Measurements from ENCODE around the gene GATB.

Gene GATB

GRCh38 chr4:151687021-151687640 is 73.7 kb downstream of the GATB start:
- in situ Hi-C loops (cut with HindIII; ENCODE audit: low sequenced_read_pairs), result no loop called here

GRCh38 chr4:151685303-151685702 is 75.5 kb downstream of the GATB start:
- no peak for TF ChIP-seq CTCF (IDR thresholded peaks at IDR 0.05; ENCODE audit: low read depth, low read length)
- H3K4me3 ChIP-seq (ENCODE audit: low read depth, low read length), result no peak overlapping the region
- no peak for DNase-seq (ENCODE audit: low read depth, low spot score)
- in situ Hi-C loops (cut with HindIII; ENCODE audit: low sequenced_read_pairs), result no loop called here

More at GRCh38 chr4:151687021-151687640, 73.7 kb downstream of the GATB start:
- DNase-seq (ENCODE audit: low read depth, low spot score), result no peak
- no peak overlapping the region for H3K4me3 ChIP-seq (ENCODE audit: low read depth, low read length)
- no peak for TF ChIP-seq CTCF (IDR thresholded peaks at IDR 0.05; ENCODE audit: low read depth, low read length)

GRCh38 chr4:151681085-151681484 is 79.7 kb downstream of the GATB start:
- no peak for TF ChIP-seq CTCF (IDR thresholded peaks at IDR 0.05; ENCODE audit: low read depth, low read length)
- in situ Hi-C loops (cut with HindIII; ENCODE audit: low sequenced_read_pairs), result no loop called here
- no peak for DNase-seq (ENCODE audit: low read depth, low spot score)
- no peak overlapping the region for H3K4me3 ChIP-seq (ENCODE audit: low read depth, low read length)

DNA sequence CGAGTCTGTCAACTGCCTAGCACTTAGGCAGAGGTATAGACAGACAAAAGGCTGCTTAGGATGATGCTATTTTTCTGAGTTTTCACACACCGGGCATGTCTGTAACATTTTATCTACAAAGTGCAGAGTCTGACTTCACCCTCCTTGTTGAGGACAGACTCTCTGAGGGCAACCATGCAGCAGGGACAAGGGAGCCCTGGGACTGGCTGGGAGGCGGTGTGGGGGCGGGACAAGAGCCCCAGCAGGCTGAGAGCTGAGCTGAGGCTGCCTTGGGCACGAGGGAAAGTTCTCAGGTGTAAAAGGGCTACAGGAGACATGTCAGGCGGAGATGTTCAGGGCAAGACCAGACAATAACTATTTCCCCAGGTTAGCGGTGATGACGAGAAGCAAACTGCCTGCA is 81.6 kb downstream of the GATB start:
- TF ChIP-seq CTCF (IDR thresholded peaks at IDR 0.05; ENCODE audit: low read depth, low read length), result no peak
- H3K4me3 ChIP-seq (ENCODE audit: low read depth, low read length), result no peak overlapping the region
- in situ Hi-C loops (cut with HindIII; ENCODE audit: low sequenced_read_pairs), result no loop called here
- DNase-seq (ENCODE audit: low read depth, low spot score), result no peak

- no peak overlapping the region for H3K4me3 ChIP-seq (ENCODE audit: low read depth, low read length)
- TF ChIP-seq CTCF (IDR thresholded peaks at IDR 0.05; ENCODE audit: low read depth, low read length), result no peak
- in situ Hi-C loops (cut with HindIII; ENCODE audit: low sequenced_read_pairs), result no loop called here
- DNase-seq (ENCODE audit: low read depth, low spot score), result no peak
Observed at GRCh38 chr4:151678048-151678872, 82.5 kb downstream of the GATB start.

DNA sequence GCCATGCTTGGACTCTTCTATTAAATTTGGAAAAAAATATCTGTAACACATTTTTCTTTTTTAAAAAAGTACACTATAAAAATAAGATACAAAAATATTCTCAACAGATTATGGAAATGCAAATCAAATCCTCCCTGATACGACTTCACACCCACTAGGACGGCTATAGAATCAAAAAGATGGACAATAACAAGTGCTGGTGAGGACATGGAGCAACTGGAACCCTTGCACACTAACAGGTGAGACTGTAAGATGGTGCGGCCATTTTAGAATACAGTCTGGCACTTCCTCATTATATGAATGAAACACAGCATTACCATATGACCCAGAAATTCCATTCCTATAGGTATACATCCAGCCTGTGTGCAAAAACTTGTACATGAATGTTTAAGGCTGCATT is 83.6 kb downstream of the GATB start:
- TF ChIP-seq CTCF (IDR thresholded peaks at IDR 0.05; ENCODE audit: low read depth, low read length), result no peak
- in situ Hi-C loops (cut with HindIII; ENCODE audit: low sequenced_read_pairs), result no loop called here
- DNase-seq (ENCODE audit: low read depth, low spot score), result no peak
- no peak overlapping the region for H3K4me3 ChIP-seq (ENCODE audit: low read depth, low read length)
